ENCODE results near the gene PIAS4. TPM values are rescaled to one million over a fixed set of nuclear protein-coding genes. Genes with fewer than 3 reads are reported as not detected.

The PIAS4 gene
- total and polyA plus RNA-seq, 9 of the 15 experiments (the other 6 are each of a cell fraction or from before 2014, with no cell fraction given) = 0.27 to 34.9 (median 14.4) TPM

GRCh38 chr19:4038057-4038456 is 30.5 kb downstream of the PIAS4 start:
- peaks cover 45% of the 10 kb centered on the region for H3K36me3 ChIP-seq (ENCODE audit: control insufficient read depth, insufficient read depth, low read length)
- CTCF ChIA-PET (ENCODE audit: low intra/inter-chr PET ratio) = no interaction called here
- no peak for TF ChIP-seq POLR2A (conservative IDR thresholded peaks at IDR 0.05)
- TF ChIP-seq FOXA1 (IDR thresholded peaks at IDR 0.05; ENCODE audit: borderline replicate concordance) = no peak
- no peak for TF ChIP-seq ZNF75A (CRISPR knock-in tag; IDR thresholded peaks at IDR 0.05)
- no peak for TF ChIP-seq PURB (CRISPR knock-in tag; IDR thresholded peaks at IDR 0.05; ENCODE audit: low read depth)
- H4K20me1 ChIP-seq (replicated peaks; ENCODE audit: control insufficient read depth, insufficient read depth, low read length) = peaks cover 7% of the 10 kb centered on the region; the same call in 1 of the 2 replicates
- peaks cover 6% of the 10 kb centered on the region for H3K9me3 ChIP-seq (replicated peaks; ENCODE audit: control insufficient read depth, insufficient read depth, low read depth, low read length)
- no peak overlapping the region for H3K9ac ChIP-seq (ENCODE audit: insufficient read depth in 1 of 2, low read depth in 2 of 2, low read length in 2 of 2)
- POLR2A ChIA-PET = no interaction called here
- 85% methylated on average over 14 of the region's 33 CpGs for WGBS (ENCODE audit: insufficient coverage, low coverage, missing lambda C conversion rate)
- H3K27ac ChIP-seq (ENCODE audit: extremely low read depth, low read depth, low read length) = no peak overlapping the region
- no peak for FAIRE-seq
- no peaks in the 10 kb centered on the region for H3K79me2 ChIP-seq (ENCODE audit: control insufficient read depth, insufficient read depth, low read length)
- ATAC-seq = no peak
- H2AFZ ChIP-seq (ENCODE audit: low read depth, low read length) = no peak overlapping the region
- intact Hi-C loops (cut with micrococcal nuclease) = no loop called here
- DNase-seq (ENCODE audit: extremely low read depth in 1 of 4, low spot score in 3 of 4) = no peak
- in situ Hi-C loops (cut with MboI) = no loop called here
- H3K4me3 ChIP-seq = no peak overlapping the region
- no peaks in the 10 kb centered on the region for H3K9me1 ChIP-seq (ENCODE audit: control insufficient read depth, insufficient read depth, low read length)
- H3K27me3 ChIP-seq (ENCODE audit: control insufficient read depth in 2 of 2, insufficient read depth in 2 of 2, low read length in 2 of 2) = no peaks in the 10 kb centered on the region
- no peak overlapping the region for H3K4me2 ChIP-seq (ENCODE audit: insufficient read depth, low read length)
- no TSS peak for BruUV-seq (replicated peaks)
- peaks cover 0 to 37% of the 10 kb centered on the region in 2 experiments; a peak in 2 of 5 replicates for H3K4me1 ChIP-seq (replicated peaks in 1 of 2; ENCODE audit: control insufficient read depth in 2 of 2, insufficient read depth in 2 of 2, low read length in 2 of 2)

DNA sequence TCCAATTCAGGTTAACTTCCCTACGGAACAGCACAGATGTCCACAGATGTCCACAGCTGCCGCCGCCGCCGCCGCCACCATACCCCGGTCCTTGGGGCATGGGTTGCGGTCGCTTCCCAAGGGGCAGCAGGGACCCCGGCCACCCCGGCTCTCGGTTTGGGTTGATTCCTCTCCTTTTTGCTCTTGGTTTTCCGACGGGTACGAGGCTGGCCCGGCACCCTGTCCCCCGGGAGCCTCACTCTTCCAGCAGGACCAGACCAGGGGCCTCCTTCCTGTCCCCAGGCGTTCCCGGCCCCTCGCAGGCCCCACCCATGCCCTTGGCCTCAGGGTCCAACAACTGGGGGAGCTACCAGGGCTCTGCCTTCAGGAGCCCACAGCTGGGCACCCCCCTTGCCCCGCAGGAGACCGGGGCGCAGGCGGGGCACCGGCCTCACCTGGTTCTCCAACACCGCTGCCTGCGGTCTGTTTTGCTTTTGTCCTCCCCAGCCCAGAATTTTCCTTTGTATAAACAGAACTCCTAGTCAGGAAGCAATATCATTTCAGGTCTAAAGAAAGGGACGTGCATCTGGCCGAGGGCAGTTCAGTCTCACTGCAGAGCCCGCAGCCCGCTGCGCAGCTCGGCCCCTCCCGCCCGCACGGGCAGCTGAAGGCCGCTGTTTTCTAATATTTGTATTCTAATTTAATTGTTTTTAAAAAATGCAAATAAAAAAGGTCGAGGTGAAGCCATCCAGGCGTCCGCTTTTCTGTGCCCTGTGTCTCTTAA is 31.3 kb downstream of the PIAS4 start:
- Histone ChIP-seq H3K4me2 (ENCODE audit: insufficient read depth, low read length) (no peak overlapping the region), H4K20me1 (replicated peaks; ENCODE audit: control insufficient read depth, insufficient read depth, low read length) (peaks cover 7% of the 10 kb centered on the region; the same call in 1 of the 2 replicates), H3K4me3 (no peak overlapping the region), H3K27me3 (ENCODE audit: control insufficient read depth in 2 of 2, insufficient read depth in 2 of 2, low read length in 2 of 2) (no peaks in the 10 kb centered on the region), H3K27ac (ENCODE audit: extremely low read depth, low read depth, low read length) (no peak overlapping the region), H3K9me3 (replicated peaks; ENCODE audit: control insufficient read depth, insufficient read depth, low read depth, low read length) (peaks cover 6% of the 10 kb centered on the region), H3K36me3 (ENCODE audit: control insufficient read depth, insufficient read depth, low read length) (peaks cover 37% of the 10 kb centered on the region), H2AFZ (ENCODE audit: low read depth, low read length) (no peak overlapping the region), H3K9ac (ENCODE audit: insufficient read depth in 1 of 2, low read depth in 2 of 2, low read length in 2 of 2) (no peak overlapping the region; a peak in 1 of 4 replicates), H3K4me1 (replicated peaks in 1 of 2; ENCODE audit: control insufficient read depth in 2 of 2, insufficient read depth in 2 of 2, low read length in 2 of 2) (peaks cover 0 to 31% of the 10 kb centered on the region in 2 experiments; a peak in 2 of 5 replicates), H3K9me1 (ENCODE audit: control insufficient read depth, insufficient read depth, low read length) (no peaks in the 10 kb centered on the region), H3K79me2 (ENCODE audit: control insufficient read depth, insufficient read depth, low read length) (0 out of 3 replicates have a peak, but pooled peaks cover 1% of the 10 kb centered on the region)
- no peak for TF ChIP-seq SAP30 (IDR thresholded peaks at IDR 0.05; ENCODE audit: borderline replicate concordance, insufficient read depth, low read depth, low read length, poor library complexity, severe bottlenecking)
- no peak for TF ChIP-seq ARNT (IDR thresholded peaks at IDR 0.05)
- no peak for TF ChIP-seq MAZ (CRISPR knock-in tag; conservative IDR thresholded peaks at IDR 0.05 in 1 of 2, IDR thresholded peaks at IDR 0.05 in 1 of 2)
- TF ChIP-seq POLR2G (IDR thresholded peaks at IDR 0.05; ENCODE audit: low read depth, low read length) = peak; percentile 69
- TF ChIP-seq RBM22 (IDR thresholded peaks at IDR 0.05; ENCODE audit: low read depth, low read length, poor library complexity, severe bottlenecking) = peak; percentile 77
- TF ChIP-seq FIP1L1 (IDR thresholded peaks at IDR 0.05; ENCODE audit: low read depth, low read length, poor library complexity, severe bottlenecking) = peak; percentile 16
- TF ChIP-seq ZNF75A (CRISPR knock-in tag; IDR thresholded peaks at IDR 0.05) = no peak
- TF ChIP-seq TRIM24 (IDR thresholded peaks at IDR 0.05) = no peak
- no peak for TF ChIP-seq BRCA1 (IDR thresholded peaks at IDR 0.05)
- TF ChIP-seq BRCA1 (CRISPR knock-in tag; IDR thresholded peaks at IDR 0.05) = no peak
- in situ Hi-C loops (cut with MboI) (no loop called here), intact Hi-C loops (cut with micrococcal nuclease) (no loop called here)
- DNase-seq (ENCODE audit: extremely low read depth in 1 of 4, low spot score in 3 of 4) (no peak), ATAC-seq (no peak), FAIRE-seq (no peak)
- WGBS (ENCODE audit: insufficient coverage, low coverage, missing lambda C conversion rate) = 92% methylated on average over 25 of the region's 40 CpGs
- CTCF ChIA-PET (ENCODE audit: low intra/inter-chr PET ratio) = no interaction called here
- TSS peak; percentile 52 for BruUV-seq (replicated peaks)
- POLR2A ChIA-PET = interaction anchor here (0.6 kb wide), 1 partner anchor 25 kb away, joined by 3 read pairs; no protein-coding TSS in a partner anchor
